GM19351 (cell line): ENCODE results near the gene GGACT.

Experiments
- ATAC-seq: cut with Tn5 transposase; IDR thresholded peaks from one replicate; pipeline ENCODE4 v1.9.1; 2021; ENCODE audit warnings: mild to moderate bottlenecking, moderate library complexity; ENCODE audit not compliant: unreplicated experiment

GGACT gene

GRCh38 chr13:100484702-100485101 is 103.9 kb downstream of the GGACT start:
- no peak for ATAC-seq

GRCh38 chr13:100483841-100484381 is 104.7 kb downstream of the GGACT start:
- ATAC-seq = no peak

GRCh38 chr13:100483139-100483538 is 105.5 kb downstream of the GGACT start:
- no peak for ATAC-seq

GRCh38 chr13:100480676-100481075 is 107.9 kb downstream of the GGACT start:
- no peak for ATAC-seq
